HFF-Myc (cell line): Measurements from ENCODE around the gene HRAS.
A peak's percentile ranks its signal among the peaks of the same experiment; 100 is the strongest.
"Not testable (repeated sequence)": the region's sequence is repeated elsewhere in the genome, so short reads cannot be mapped to it uniquely, and the experiment has no call there.

Experiments used
- DNase-seq: peaks from one replicate; pipeline ENCODE4 v3.0.0-alpha.2; 2011; ENCODE audit warnings: low read depth; ENCODE audit errors: extremely low read depth
- H3K4me3 ChIP-seq: replicated peaks from 2 replicates; pipeline ENCODE4 v1.5.1; 2011; ENCODE audit warnings: low read depth, mild to moderate bottlenecking, control low read depth, low read length
- CTCF ChIP-seq: IDR thresholded peaks from 2 replicates; pipeline ENCODE4 v1.5.1; 2012; ENCODE audit warnings: mild to moderate bottlenecking, low read depth, low read length, control low read depth; ENCODE audit errors: missing control alignments

Gene HRAS

GRCh38 chr11:577611-577894 is 42.2 kb upstream of the HRAS start:
- H3K4me3 ChIP-seq, result peak overlapping the region; percentile 91
- TF ChIP-seq CTCF, result no peak
- no peak for DNase-seq

GRCh38 chr11:576811-577610 is 41.6 kb upstream of the HRAS start:
- DNase-seq, result no peak
- H3K4me3 ChIP-seq, result peak overlapping the region; percentile 91
- TF ChIP-seq CTCF, result no peak

GRCh38 chr11:575996-576768 is 40.8 kb upstream of the HRAS start, which contains the start of gene PHRF1:
Gene PHRF1, plus strand, starts transcription at chr11:576470. Its CDS starts 5,043 bp downstream, at chr11:581513.
- TF ChIP-seq CTCF, result no peak
- peak within 1 kb of the TSS; percentile 91 for H3K4me3 ChIP-seq
- DNase-seq, result peak; percentile 77

- no peak for DNase-seq
- no peak for TF ChIP-seq CTCF
- H3K4me3 ChIP-seq, result peak overlapping the region; percentile 56
These were observed 40.1 kb upstream of the HRAS start for GRCh38 chr11:575313-575995.

GRCh38 chr11:574632-575312 is 39.4 kb upstream of the HRAS start:
- DNase-seq, result no peak
- TF ChIP-seq CTCF, result no peak
- peak overlapping the region; percentile 56 for H3K4me3 ChIP-seq

GRCh38 chr11:574031-574570 is 38.7 kb upstream of the HRAS start:
- not testable (repeated sequence) for DNase-seq, H3K4me3 ChIP-seq
